Activated CD8-positive, alpha-beta memory T cell treated with anti-CD3 and anti-CD28 coated beads, Interleukin-2, amount 50 U/mL, for 4 hours (primary cell): Measurements from ENCODE around the gene OR5AU1.

Source experiments
- DNase-seq: peaks from one replicate; pipeline ENCODE4 v3.0.0-alpha.2; 2020

OR5AU1 gene

GRCh38 chr14:21106498-21107282, 49.2 kb downstream of the OR5AU1 start:
- DNase-seq = peak; percentile 78

DNA sequence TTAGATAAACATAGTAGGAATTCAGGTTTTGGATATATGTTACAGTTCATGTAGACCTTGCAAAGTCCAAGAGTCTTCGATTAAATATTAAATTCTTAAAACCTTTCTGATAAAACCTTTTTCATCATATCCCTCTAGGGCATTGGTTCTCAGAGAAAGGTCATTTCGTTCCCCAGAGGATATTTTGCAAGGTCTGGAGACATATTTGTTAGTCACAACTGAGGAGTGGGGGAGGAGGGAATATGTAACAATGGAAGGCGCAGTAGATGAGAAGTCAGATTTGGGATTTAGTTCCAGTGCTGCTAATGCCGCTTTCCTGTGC, 49.7 kb downstream of the OR5AU1 start:
- no peak for DNase-seq

- no peak for DNase-seq
Observed at GRCh38 chr14:21105095-21105494, 50.8 kb downstream of the OR5AU1 start.
